Ovary (tissue), 3 donors: ENCODE data around the gene TGM5.

Source experiments
- CTCF ChIP-seq, 3 donors: fragments of 450-650 bp in 2 of 3; fragments of 200-600 bp in 1 of 3; IDR thresholded peaks; one replicate each; pipeline versions ENCODE4 v1.5.1 to v1.8.0; 2016 to 2022; ENCODE audit warnings: antibody characterized with exemption in 3 of 3, mild to moderate bottlenecking in 1 of 3
- POLR2A ChIP-seq: fragments of 450-650 bp; IDR thresholded peaks from one replicate; pipeline ENCODE4 v1.6.1; 2017; ENCODE audit warnings: antibody characterized with exemption, mild to moderate bottlenecking, moderate library complexity
- donor health status: DM: no; HTN: no; CAD: no.

- TF ChIP-seq POLR2A (no peak), CTCF (IDR thresholded peaks at IDR 0.05) (no peak)
These were observed 4.1 kb upstream of the TGM5 start for GRCh38 chr15:43270676-43271306.
